ENCODE results near the gene FLVCR2. TPM values are rescaled to one million over a fixed set of nuclear protein-coding genes. Genes with fewer than 3 reads are reported as not detected.

The FLVCR2 gene
- total and polyA plus RNA-seq, 7 experiments from 2014 or later = 0.80 to 9.4 (median 3.5) TPM

DNA sequence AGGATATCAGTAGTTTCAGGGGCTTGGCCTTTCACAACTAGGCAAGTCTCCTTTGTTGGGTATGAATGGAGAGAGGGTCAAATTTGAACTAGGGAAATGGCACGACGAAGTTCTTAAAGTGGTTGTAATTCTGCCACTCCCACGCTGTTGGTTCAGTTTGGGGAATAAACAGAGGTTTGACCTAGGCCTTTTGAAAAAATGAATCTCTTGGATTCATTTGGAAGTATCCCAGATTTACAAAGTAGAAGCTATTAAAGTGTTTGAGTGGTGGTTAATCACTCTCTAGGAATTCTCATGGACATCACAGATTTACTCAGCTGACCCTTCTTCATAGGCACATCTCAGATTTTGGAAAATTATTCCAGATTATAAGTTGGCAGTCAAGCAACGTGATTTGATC, 41.3 kb upstream of the FLVCR2 start:
- Histone ChIP-seq H3K27me3 (ENCODE audit: control insufficient read depth in 2 of 2, insufficient read depth in 2 of 2, low read length in 2 of 2) (no peaks in the 10 kb centered on the region), H3K9me3 (ENCODE audit: control insufficient read depth in 2 of 3, low read length in 3 of 3) (no peaks in the 10 kb centered on the region), H3K4me1 (ENCODE audit: control insufficient read depth in 2 of 2, insufficient read depth in 2 of 2, low read length in 2 of 2) (peaks cover 12 to 23% of the 10 kb centered on the region in 2 donors), H3K36me3 (ENCODE audit: control insufficient read depth in 2 of 3, insufficient read depth in 3 of 3, low read length in 3 of 3) (no peaks in the 10 kb centered on the region), H3K27ac (ENCODE audit: low read depth, low read length) (no peak overlapping the region), H3K4me3 (ENCODE audit: low read length) (no peak overlapping the region)
- Mint-ChIP-seq H3K36me3 (peaks cover 2 to 30% (median 13%) of the 10 kb centered on the region in 5 donors), H3K27ac (peak overlapping the region in 7 of 9 donors; percentile 8 to 78 (median 46)), H3K9me3 (peaks cover 0 to 1% (median 0%) of the 10 kb centered on the region in 11 donors), H3K4me1 (peaks cover 27 to 72% (median 55%) of the 10 kb centered on the region in 7 donors), H3K27me3 (no peaks in the 10 kb centered on the region), H3K4me3 (no peak overlapping the region)
- ATAC-seq (no peak), DNase-seq (no peak)
- intact Hi-C loops (cut with micrococcal nuclease) = no loop called here
- ChIA-PET CTCF (interaction anchor here (0.6 to 1.5 kb wide), 2 partner anchors 8 to 11 kb away, joined by 3 read pairs; no protein-coding TSS in a partner anchor), POLR2A (interaction anchor here (7.3 kb wide), 1 partner anchor 13 kb away, joined by 51 read pairs; the partner anchor contains the start of gene BATF)

DNA sequence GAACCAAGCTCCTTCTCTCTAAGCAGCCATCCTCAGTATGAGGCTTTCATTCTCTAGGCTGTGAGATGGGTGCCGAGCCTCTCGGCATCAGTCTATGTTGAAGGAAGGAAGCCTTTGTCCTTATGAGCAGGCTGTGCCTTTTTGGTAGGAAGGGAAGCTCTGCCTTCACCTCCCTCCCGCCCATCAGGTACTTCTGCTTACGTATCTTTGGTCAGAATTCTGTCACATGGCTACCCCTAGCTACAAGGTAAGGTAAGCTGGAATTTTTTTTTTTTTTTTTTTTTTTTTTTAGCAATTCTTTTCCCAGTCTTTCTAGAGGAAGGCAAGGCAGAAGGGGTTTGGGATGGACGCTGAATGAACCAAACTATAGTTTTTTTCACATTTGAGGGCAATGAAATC, 39.3 kb upstream of the FLVCR2 start:
- ATAC-seq (no peak), DNase-seq (no peak)
- Mint-ChIP-seq H3K4me1 (peaks cover 32 to 72% (median 62%) of the 10 kb centered on the region in 7 donors), H3K4me3 (no peak overlapping the region), H3K9me3 (no peaks in the 10 kb centered on the region), H3K27me3 (no peaks in the 10 kb centered on the region), H3K36me3 (peaks cover 0 to 19% (median 13%) of the 10 kb centered on the region in 5 donors), H3K27ac (peak overlapping the region in 8 of 9 donors; percentile 79 to 97 (median 94))
- intact Hi-C loops (cut with micrococcal nuclease) = no loop called here
- peak overlapping the region; percentile 4 for H3K27ac ChIP-seq (ENCODE audit: low read depth, low read length)
- H3K4me1 ChIP-seq (ENCODE audit: control insufficient read depth in 2 of 2, insufficient read depth in 2 of 2, low read length in 2 of 2) = peaks cover 30 to 35% of the 10 kb centered on the region in 2 donors
- no peak overlapping the region for H3K4me3 ChIP-seq (ENCODE audit: low read length)
- POLR2A ChIA-PET = interaction anchor here (0.7 to 7.3 kb wide), 3 partner anchors 10 to 24 kb away, joined by 3 to 51 read pairs (median 3); partner anchors contain the start of gene BATF
- H3K27me3 ChIP-seq (ENCODE audit: control insufficient read depth in 2 of 2, insufficient read depth in 2 of 2, low read length in 2 of 2) = no peaks in the 10 kb centered on the region
- H3K9me3 ChIP-seq (ENCODE audit: control insufficient read depth in 2 of 3, low read length in 3 of 3) = no peaks in the 10 kb centered on the region
- CTCF ChIA-PET = interaction anchor here (0.7 to 2.5 kb wide), 3 partner anchors 13 to 22 kb away, joined by 3 to 6 read pairs (median 3); no protein-coding TSS in a partner anchor
- H3K36me3 ChIP-seq (ENCODE audit: control insufficient read depth in 2 of 3, insufficient read depth in 3 of 3, low read length in 3 of 3) = no peaks in the 10 kb centered on the region

DNA sequence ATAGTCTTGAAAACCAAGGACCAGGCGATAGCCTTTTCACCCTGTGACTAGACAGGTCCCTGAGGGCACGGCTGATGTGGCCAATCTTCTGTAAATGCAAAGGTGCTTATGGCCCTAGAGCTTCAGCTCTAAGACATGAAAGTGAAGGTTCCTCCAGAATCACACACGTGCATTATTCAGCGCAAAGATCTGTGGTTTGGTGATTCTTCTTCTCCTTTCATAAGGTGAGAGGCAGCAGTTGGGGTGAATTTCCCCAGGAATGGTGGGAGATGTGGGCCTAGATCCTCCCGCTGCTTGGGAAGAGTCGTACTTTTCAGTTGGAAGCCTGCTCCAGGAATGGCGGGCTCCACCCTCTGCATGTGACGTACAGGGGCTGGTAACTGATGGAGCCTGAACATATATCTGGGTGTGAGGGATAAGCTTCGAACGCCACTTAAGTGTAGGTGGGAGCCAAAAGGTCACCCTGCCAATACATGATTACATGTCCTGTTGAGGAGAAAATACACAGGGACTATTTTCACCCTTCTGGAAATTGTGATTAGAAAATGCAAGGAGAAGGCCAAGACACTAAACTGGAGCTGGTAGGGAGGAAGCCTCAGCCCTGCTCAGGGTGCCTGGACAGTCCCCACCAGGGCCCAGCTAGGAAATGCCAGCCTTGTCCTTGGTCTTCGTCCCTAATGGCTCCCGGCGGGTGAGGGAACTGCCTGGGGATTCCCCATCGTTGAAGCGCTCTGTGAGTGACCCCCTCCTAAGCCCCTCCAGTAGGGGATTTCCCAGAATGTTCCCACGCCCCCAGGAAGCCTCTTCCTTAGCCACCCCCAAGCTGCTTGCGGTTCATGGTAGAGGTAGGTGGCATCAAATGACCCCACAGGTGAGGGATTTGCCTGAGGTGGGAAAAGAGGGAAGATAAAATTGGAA, 38.6 kb upstream of the FLVCR2 start:
- Mint-ChIP-seq H3K27ac (peak overlapping the region; percentile 72 to 97 (median 94)), H3K4me1 (peaks cover 32 to 71% (median 64%) of the 10 kb centered on the region in 7 donors), H3K9me3 (no peaks in the 10 kb centered on the region), H3K4me3 (peak overlapping the region in 3 of 10 donors; percentile 13 to 53 (median 23)), H3K36me3 (peaks cover 0 to 18% (median 12%) of the 10 kb centered on the region in 5 donors), H3K27me3 (no peaks in the 10 kb centered on the region)
- H3K27ac ChIP-seq (ENCODE audit: low read depth, low read length) = peak overlapping the region; percentile 90
- intact Hi-C loops (cut with micrococcal nuclease) = no loop called here
- H3K36me3 ChIP-seq (ENCODE audit: control insufficient read depth in 2 of 3, insufficient read depth in 3 of 3, low read length in 3 of 3) = no peaks in the 10 kb centered on the region
- H3K4me1 ChIP-seq (ENCODE audit: control insufficient read depth in 2 of 2, insufficient read depth in 2 of 2, low read length in 2 of 2) = peaks cover 30 to 42% of the 10 kb centered on the region in 2 donors
- POLR2A ChIA-PET = interaction anchor here (0.7 to 7.3 kb wide), 4 partner anchors 10 to 206 kb away, joined by 3 to 51 read pairs (median 3); partner anchors contain the start of gene BATF
- peak in 2 of 9 donors; percentile 22 to 59 for DNase-seq
- peak; percentile 6 for ATAC-seq
- no peaks in the 10 kb centered on the region for H3K27me3 ChIP-seq (ENCODE audit: control insufficient read depth in 2 of 2, insufficient read depth in 2 of 2, low read length in 2 of 2)
- CTCF ChIA-PET = interaction anchor here (0.7 to 2.5 kb wide), 3 partner anchors 14 to 22 kb away, joined by 3 to 6 read pairs (median 3); no protein-coding TSS in a partner anchor
- H3K9me3 ChIP-seq (ENCODE audit: control insufficient read depth in 2 of 3, low read length in 3 of 3) = no peaks in the 10 kb centered on the region
- H3K4me3 ChIP-seq (ENCODE audit: low read length) = no peak overlapping the region

DNA sequence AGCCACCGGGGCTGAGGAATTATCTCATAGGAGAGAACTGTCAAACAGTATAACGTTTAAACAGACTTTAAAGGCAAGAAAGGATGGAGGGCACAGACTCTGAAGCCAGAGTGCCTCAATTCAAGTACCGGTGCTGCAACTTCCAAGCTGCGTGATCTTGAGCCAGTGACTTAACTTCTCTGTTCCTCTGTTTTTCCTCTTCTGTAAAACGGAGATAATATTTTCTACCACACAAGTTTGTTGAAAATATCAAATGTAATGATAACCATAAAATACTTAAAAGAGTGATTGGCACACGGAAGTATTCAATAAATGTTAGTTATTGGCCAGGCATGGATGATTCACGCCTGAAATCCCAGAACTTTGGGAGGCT, 38.0 kb upstream of the FLVCR2 start:
- H3K4me1 Mint-ChIP-seq = peaks cover 32 to 70% (median 62%) of the 10 kb centered on the region in 7 donors
- no peak for DNase-seq
- no peak for ATAC-seq
- H3K36me3 Mint-ChIP-seq = peaks cover 0 to 17% (median 6%) of the 10 kb centered on the region in 5 donors
- CTCF ChIA-PET = interaction anchor here (2.5 kb wide), 1 partner anchor 21 kb away, joined by 6 read pairs; no protein-coding TSS in a partner anchor
- no peaks in the 10 kb centered on the region for H3K9me3 Mint-ChIP-seq
- H3K27ac Mint-ChIP-seq = peak overlapping the region; percentile 72 to 97 (median 94)
- POLR2A ChIA-PET = interaction anchor here (1.0 to 7.3 kb wide), 2 partner anchors 17 to 207 kb away, joined by 3 to 51 read pairs; partner anchors contain the start of gene BATF
- Histone ChIP-seq H3K4me1 (ENCODE audit: control insufficient read depth in 2 of 2, insufficient read depth in 2 of 2, low read length in 2 of 2) (peaks cover 30 to 43% of the 10 kb centered on the region in 2 donors), H3K9me3 (ENCODE audit: control insufficient read depth in 2 of 3, low read length in 3 of 3) (no peaks in the 10 kb centered on the region), H3K27me3 (ENCODE audit: control insufficient read depth in 2 of 2, insufficient read depth in 2 of 2, low read length in 2 of 2) (no peaks in the 10 kb centered on the region), H3K36me3 (ENCODE audit: control insufficient read depth in 2 of 3, insufficient read depth in 3 of 3, low read length in 3 of 3) (no peaks in the 10 kb centered on the region), H3K4me3 (ENCODE audit: low read length) (no peak overlapping the region), H3K27ac (ENCODE audit: low read depth, low read length) (peak overlapping the region; percentile 90)
- no peaks in the 10 kb centered on the region for H3K27me3 Mint-ChIP-seq
- H3K4me3 Mint-ChIP-seq = peak overlapping the region in 4 of 10 donors; percentile 13 to 37 (median 25)
- intact Hi-C loops (cut with micrococcal nuclease) = no loop called here

DNA sequence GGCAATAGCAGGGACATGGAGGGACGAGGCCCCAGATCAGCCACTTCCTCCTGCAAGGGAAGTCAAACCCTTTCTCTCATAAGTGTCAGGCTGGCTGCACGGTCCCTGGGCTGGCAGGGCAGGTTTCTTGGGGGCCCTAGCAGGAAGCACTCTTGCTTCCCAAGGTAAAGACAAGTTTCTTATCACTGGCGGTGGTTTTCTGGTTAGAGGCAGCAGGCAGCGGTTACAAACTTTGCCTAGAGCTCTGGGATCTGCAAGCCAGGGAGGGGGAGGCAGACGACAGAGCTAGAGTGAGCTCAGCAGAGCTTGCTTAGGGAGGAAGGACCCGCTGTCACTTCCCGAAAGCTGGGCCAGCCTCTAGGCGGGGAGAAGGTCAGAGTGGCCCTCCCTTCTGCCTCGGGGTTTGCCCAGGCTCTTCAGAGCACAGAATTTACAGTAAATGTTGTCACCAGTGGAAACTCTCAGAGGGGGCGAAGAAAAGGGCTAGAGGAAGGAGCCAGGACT, 35.8 kb upstream of the FLVCR2 start:
- Histone ChIP-seq H3K27me3 (ENCODE audit: control insufficient read depth in 2 of 2, insufficient read depth in 2 of 2, low read length in 2 of 2) (no peaks in the 10 kb centered on the region), H3K9me3 (ENCODE audit: control insufficient read depth in 2 of 3, low read length in 3 of 3) (no peaks in the 10 kb centered on the region), H3K36me3 (ENCODE audit: control insufficient read depth in 2 of 3, insufficient read depth in 3 of 3, low read length in 3 of 3) (peaks cover 0 to 16% (median 0%) of the 10 kb centered on the region in 3 experiments), H3K4me1 (ENCODE audit: control insufficient read depth in 2 of 2, insufficient read depth in 2 of 2, low read length in 2 of 2) (peaks cover 30 to 43% of the 10 kb centered on the region in 2 donors), H3K27ac (ENCODE audit: low read depth, low read length) (peak overlapping the region; percentile 90), H3K4me3 (ENCODE audit: low read length) (peak overlapping the region; percentile 48)
- CTCF ChIA-PET = interaction anchor here (0.6 to 1.7 kb wide), 5 partner anchors 9 to 401 kb away, joined by 3 to 5 read pairs (median 4); no protein-coding TSS in a partner anchor
- Mint-ChIP-seq H3K27me3 (no peaks in the 10 kb centered on the region), H3K9me3 (no peaks in the 10 kb centered on the region), H3K4me1 (peaks cover 27 to 68% (median 59%) of the 10 kb centered on the region in 7 donors), H3K36me3 (peaks cover 0 to 15% (median 0%) of the 10 kb centered on the region in 5 donors), H3K27ac (peak overlapping the region; percentile 94 to 97 (median 96)), H3K4me3 (peak overlapping the region; percentile 75 to 89 (median 80))
- ATAC-seq = peak; percentile 95
- POLR2A ChIA-PET = interaction anchor here (0.7 to 7.3 kb wide), 4 partner anchors 9 to 19 kb away, joined by 3 to 51 read pairs (median 6); partner anchors contain the start of gene BATF
- intact Hi-C loops (cut with micrococcal nuclease) = loop anchor here (1.0 to 2.0 kb wide), 6 partner anchors 18 to 293 kb away; partner anchors contain the start of gene BATF (in 2 of the 2)
- DNase-seq = peak; percentile 42 to 85 (median 65)

DNA sequence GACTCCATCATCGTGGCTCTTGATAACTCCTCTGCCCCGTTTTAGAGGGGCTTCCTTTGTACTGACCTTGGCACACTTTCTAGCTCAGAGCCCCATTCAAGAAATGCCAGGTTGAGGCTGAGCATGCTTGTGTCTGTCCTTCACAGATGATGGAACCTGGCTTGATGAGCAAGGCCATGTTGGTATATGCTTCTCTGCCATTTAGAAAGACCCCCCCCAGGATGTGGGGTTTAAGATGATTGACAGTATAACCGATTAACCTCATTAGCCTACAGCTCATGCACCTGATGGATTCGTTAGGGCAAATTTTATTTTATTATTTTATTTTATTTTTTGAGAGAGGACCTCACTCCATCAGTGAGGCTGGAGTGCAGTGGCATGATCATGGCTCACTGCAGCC, 35.2 kb upstream of the FLVCR2 start:
- POLR2A ChIA-PET = interaction anchor here (0.8 to 7.3 kb wide), 3 partner anchors 9 to 20 kb away, joined by 3 to 51 read pairs (median 6); partner anchors contain the start of gene BATF

More for the DNA sequence above, 35.2 kb upstream of the FLVCR2 start:
- Mint-ChIP-seq H3K4me1 (peaks cover 27 to 66% (median 57%) of the 10 kb centered on the region in 7 donors), H3K27me3 (no peaks in the 10 kb centered on the region), H3K36me3 (peaks cover 0 to 17% (median 0%) of the 10 kb centered on the region in 5 donors), H3K27ac (peak overlapping the region; percentile 94 to 97 (median 96)), H3K9me3 (no peaks in the 10 kb centered on the region), H3K4me3 (peak overlapping the region; percentile 75 to 89 (median 80))
- Histone ChIP-seq H3K4me3 (ENCODE audit: low read length) (peak overlapping the region; percentile 48), H3K36me3 (ENCODE audit: control insufficient read depth in 2 of 3, insufficient read depth in 3 of 3, low read length in 3 of 3) (peaks cover 0 to 22% (median 0%) of the 10 kb centered on the region in 3 experiments), H3K4me1 (ENCODE audit: control insufficient read depth in 2 of 2, insufficient read depth in 2 of 2, low read length in 2 of 2) (peaks cover 30 to 43% of the 10 kb centered on the region in 2 donors), H3K9me3 (ENCODE audit: control insufficient read depth in 2 of 3, low read length in 3 of 3) (no peaks in the 10 kb centered on the region), H3K27ac (ENCODE audit: low read depth, low read length) (peak overlapping the region; percentile 90), H3K27me3 (ENCODE audit: control insufficient read depth in 2 of 2, insufficient read depth in 2 of 2, low read length in 2 of 2) (no peaks in the 10 kb centered on the region)
- intact Hi-C loops (cut with micrococcal nuclease) = loop anchor here in 1 of 2 donors (1.0 to 2.0 kb wide), 2 partner anchors 17 to 46 kb away; no protein-coding TSS in a partner anchor
- ATAC-seq = no peak
- DNase-seq = peak in 6 of 9 donors; percentile 33 to 49 (median 45)
- CTCF ChIA-PET = interaction anchor here (0.9 to 1.7 kb wide), 3 partner anchors 9 to 114 kb away, joined by 3 to 5 read pairs (median 5); no protein-coding TSS in a partner anchor

Data from naive thymus-derived CD4-positive, alpha-beta T cell (primary cell).